Measurements from ENCODE around the gene GPC6. TPM values are rescaled to one million over a fixed set of nuclear protein-coding genes. Genes with fewer than 3 reads are reported as not detected.

The GPC6 gene
- total and polyA plus RNA-seq, 2 donors (not counting 1 experiment from before 2014, with no cell fraction given) = not detected

DNA sequence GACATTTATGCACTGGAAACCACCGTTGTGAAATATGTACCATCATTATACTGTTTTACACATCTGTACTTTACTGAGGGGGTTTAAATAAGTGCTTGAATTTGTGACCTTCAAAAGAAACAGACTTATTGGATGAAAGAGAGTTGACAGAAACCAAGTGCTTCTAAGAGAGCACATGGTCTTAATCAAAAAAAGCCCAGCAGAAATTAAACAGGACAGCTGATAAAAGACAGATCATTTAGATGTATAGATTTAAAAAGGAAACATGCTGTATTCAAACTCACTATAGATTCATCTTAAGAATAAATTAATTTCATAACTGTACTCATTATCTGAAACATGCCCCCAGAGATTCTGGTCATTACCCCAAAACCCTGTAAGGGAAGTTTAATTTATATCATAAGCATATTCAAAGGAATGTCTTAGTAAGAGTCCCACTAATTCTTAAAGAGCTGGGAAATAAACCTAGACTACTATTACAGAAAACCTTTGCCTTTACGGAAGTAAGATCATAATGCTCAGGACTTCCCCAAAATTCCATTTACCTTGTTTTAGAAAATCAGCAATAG lies 831.1 kb downstream of the GPC6 start:
- no peaks in the 10 kb centered on the region for H3K4me1 Mint-ChIP-seq
- H3K27ac Mint-ChIP-seq = no peak overlapping the region
- ChIA-PET POLR2A (no interaction called here), CTCF (interaction anchor here (0.9 kb wide), 1 partner anchor 21 kb away, joined by 3 read pairs; no protein-coding TSS in a partner anchor)
- ATAC-seq (ENCODE audit: low read depth) (no peak), DNase-seq (no peak)
- H3K4me2 ChIP-seq (replicated peaks; ENCODE audit: low read depth, low read length, poor library complexity, severe bottlenecking) = no peak overlapping the region
- WGBS (ENCODE audit: insufficient coverage) = no CpG with 5 or more reads among the region's 2 CpGs
- H3K9ac ChIP-seq (ENCODE audit: low read length) = no peak overlapping the region
- H3K9me3 ChIP-seq (ENCODE audit: control extremely low read depth in 1 of 3, control insufficient read depth in 2 of 3, insufficient read depth in 1 of 3, low read length in 2 of 3) = no peaks in the 10 kb centered on the region
- no peaks in the 10 kb centered on the region for H3K27me3 Mint-ChIP-seq
- no peaks in the 10 kb centered on the region for H4K20me1 ChIP-seq (ENCODE audit: control insufficient read depth, insufficient read depth, low read length, poor library complexity, severe bottlenecking)
- TF ChIP-seq EZH2 (IDR thresholded peaks at IDR 0.05; ENCODE audit: borderline replicate concordance, insufficient read depth, low read depth, low read length, poor library complexity, severe bottlenecking) = no peak
- TF ChIP-seq, protein P1, sequence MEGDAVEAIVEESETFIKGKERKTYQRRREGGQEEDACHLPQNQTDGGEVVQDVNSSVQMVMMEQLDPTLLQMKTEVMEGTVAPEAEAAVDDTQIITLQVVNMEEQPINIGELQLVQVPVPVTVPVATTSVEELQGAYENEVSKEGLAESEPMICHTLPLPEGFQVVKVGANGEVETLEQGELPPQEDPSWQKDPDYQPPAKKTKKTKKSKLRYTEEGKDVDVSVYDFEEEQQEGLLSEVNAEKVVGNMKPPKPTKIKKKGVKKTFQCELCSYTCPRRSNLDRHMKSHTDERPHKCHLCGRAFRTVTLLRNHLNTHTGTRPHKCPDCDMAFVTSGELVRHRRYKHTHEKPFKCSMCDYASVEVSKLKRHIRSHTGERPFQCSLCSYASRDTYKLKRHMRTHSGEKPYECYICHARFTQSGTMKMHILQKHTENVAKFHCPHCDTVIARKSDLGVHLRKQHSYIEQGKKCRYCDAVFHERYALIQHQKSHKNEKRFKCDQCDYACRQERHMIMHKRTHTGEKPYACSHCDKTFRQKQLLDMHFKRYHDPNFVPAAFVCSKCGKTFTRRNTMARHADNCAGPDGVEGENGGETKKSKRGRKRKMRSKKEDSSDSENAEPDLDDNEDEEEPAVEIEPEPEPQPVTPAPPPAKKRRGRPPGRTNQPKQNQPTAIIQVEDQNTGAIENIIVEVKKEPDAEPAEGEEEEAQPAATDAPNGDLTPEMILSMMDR (IDR thresholded peaks at IDR 0.05) = no peak
- H3K4me3 Mint-ChIP-seq = no peak overlapping the region
- no peaks in the 10 kb centered on the region for H3K4me1 ChIP-seq (ENCODE audit: control insufficient read depth in 2 of 2, insufficient read depth in 2 of 2, low read length in 2 of 2)
- no peaks in the 10 kb centered on the region for H3K27me3 ChIP-seq (replicated peaks in 1 of 4; ENCODE audit: control extremely low read depth in 1 of 4, control insufficient read depth in 3 of 4, insufficient read depth in 4 of 4, low read length in 3 of 4)
- no peak overlapping the region for H3K4me3 ChIP-seq (ENCODE audit: control extremely low read depth in 1 of 5, extremely low read depth in 1 of 5, insufficient read depth in 1 of 5, low read depth in 2 of 5, low read length in 4 of 5)
- H3K36me3 ChIP-seq (replicated peaks in 1 of 2; ENCODE audit: control extremely low read depth in 1 of 2, control insufficient read depth in 1 of 2, extremely low read depth in 1 of 2, insufficient read depth in 2 of 2, low read length in 1 of 2) = no peaks in the 10 kb centered on the region
- H3K27ac ChIP-seq (ENCODE audit: low read length in 2 of 2) = no peak overlapping the region
- no peaks in the 10 kb centered on the region for H3K79me2 ChIP-seq (ENCODE audit: control insufficient read depth, insufficient read depth, low read length)
- intact Hi-C loops (cut with micrococcal nuclease) = no loop called here
- H2AFZ ChIP-seq (ENCODE audit: insufficient read depth, low read depth, low read length, poor library complexity, severe bottlenecking) = no peak overlapping the region
- no peaks in the 10 kb centered on the region for H3K9me3 Mint-ChIP-seq (ENCODE audit: insufficient read depth)

DNA sequence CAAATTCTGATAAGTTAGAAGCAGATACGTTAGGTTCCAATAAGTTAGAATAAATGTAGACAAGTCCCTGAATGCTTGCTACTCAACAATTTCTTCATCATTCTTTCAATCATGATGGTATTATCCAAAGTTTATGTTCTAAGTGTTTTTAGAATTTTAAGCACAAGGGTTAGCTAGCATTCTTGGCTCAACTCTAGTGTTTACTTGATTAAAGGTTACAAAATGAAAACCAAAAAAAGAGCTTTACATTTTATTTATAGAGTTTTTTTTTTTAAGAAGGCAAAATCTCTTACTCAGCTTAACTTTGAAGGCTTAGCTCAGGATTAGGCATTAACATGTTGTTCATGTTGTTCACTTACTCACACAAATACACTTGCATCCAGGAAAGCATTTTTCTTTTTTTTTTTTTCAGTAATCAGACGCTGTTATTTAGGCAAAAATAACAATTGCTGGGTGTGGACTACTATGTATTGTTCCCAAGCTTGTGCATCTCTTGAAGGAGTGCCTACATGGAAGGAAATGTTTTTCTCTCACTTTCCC lies 832.3 kb downstream of the GPC6 start:
- intact Hi-C loops (cut with micrococcal nuclease) = no loop called here
- Mint-ChIP-seq H3K27me3 (no peaks in the 10 kb centered on the region), H3K4me1 (no peaks in the 10 kb centered on the region), H3K27ac (no peak overlapping the region), H3K4me3 (no peak overlapping the region), H3K9me3 (ENCODE audit: insufficient read depth) (no peaks in the 10 kb centered on the region)
- ATAC-seq (ENCODE audit: low read depth) = no peak
- ChIA-PET CTCF (interaction anchor here (0.9 kb wide), 1 partner anchor 23 kb away, joined by 3 read pairs; no protein-coding TSS in a partner anchor), POLR2A (interaction anchor here (0.7 kb wide), 1 partner anchor 558 kb away, joined by 3 read pairs; no protein-coding TSS in a partner anchor)
- Histone ChIP-seq H2AFZ (ENCODE audit: insufficient read depth, low read depth, low read length, poor library complexity, severe bottlenecking) (no peak overlapping the region), H3K36me3 (replicated peaks in 1 of 2; ENCODE audit: control extremely low read depth in 1 of 2, control insufficient read depth in 1 of 2, extremely low read depth in 1 of 2, insufficient read depth in 2 of 2, low read length in 1 of 2) (no peaks in the 10 kb centered on the region), H3K4me2 (replicated peaks; ENCODE audit: low read depth, low read length, poor library complexity, severe bottlenecking) (no peak overlapping the region), H3K4me3 (ENCODE audit: control extremely low read depth in 1 of 5, extremely low read depth in 1 of 5, insufficient read depth in 1 of 5, low read depth in 2 of 5, low read length in 4 of 5) (no peak overlapping the region), H3K27ac (ENCODE audit: low read length in 2 of 2) (no peak overlapping the region), H3K9me3 (ENCODE audit: control extremely low read depth in 1 of 3, control insufficient read depth in 2 of 3, insufficient read depth in 1 of 3, low read length in 2 of 3) (no peaks in the 10 kb centered on the region), H3K9ac (ENCODE audit: low read length) (no peak overlapping the region), H3K4me1 (ENCODE audit: control insufficient read depth in 2 of 2, insufficient read depth in 2 of 2, low read length in 2 of 2) (no peaks in the 10 kb centered on the region), H4K20me1 (ENCODE audit: control insufficient read depth, insufficient read depth, low read length, poor library complexity, severe bottlenecking) (no peaks in the 10 kb centered on the region), H3K27me3 (replicated peaks in 1 of 4; ENCODE audit: control extremely low read depth in 1 of 4, control insufficient read depth in 3 of 4, insufficient read depth in 4 of 4, low read length in 3 of 4) (no peaks in the 10 kb centered on the region), H3K79me2 (ENCODE audit: control insufficient read depth, insufficient read depth, low read length) (no peaks in the 10 kb centered on the region)
- DNase-seq = no peak
- TF ChIP-seq, protein P1 (IDR thresholded peaks at IDR 0.05) = no peak
- no peak for TF ChIP-seq EZH2 (IDR thresholded peaks at IDR 0.05; ENCODE audit: borderline replicate concordance, insufficient read depth, low read depth, low read length, poor library complexity, severe bottlenecking)
- no CpG with 5 or more reads among the region's 2 CpGs for WGBS (ENCODE audit: insufficient coverage)

All from B cell (primary cell).